ENCODE measurements around the gene TMEM256.

DNA sequence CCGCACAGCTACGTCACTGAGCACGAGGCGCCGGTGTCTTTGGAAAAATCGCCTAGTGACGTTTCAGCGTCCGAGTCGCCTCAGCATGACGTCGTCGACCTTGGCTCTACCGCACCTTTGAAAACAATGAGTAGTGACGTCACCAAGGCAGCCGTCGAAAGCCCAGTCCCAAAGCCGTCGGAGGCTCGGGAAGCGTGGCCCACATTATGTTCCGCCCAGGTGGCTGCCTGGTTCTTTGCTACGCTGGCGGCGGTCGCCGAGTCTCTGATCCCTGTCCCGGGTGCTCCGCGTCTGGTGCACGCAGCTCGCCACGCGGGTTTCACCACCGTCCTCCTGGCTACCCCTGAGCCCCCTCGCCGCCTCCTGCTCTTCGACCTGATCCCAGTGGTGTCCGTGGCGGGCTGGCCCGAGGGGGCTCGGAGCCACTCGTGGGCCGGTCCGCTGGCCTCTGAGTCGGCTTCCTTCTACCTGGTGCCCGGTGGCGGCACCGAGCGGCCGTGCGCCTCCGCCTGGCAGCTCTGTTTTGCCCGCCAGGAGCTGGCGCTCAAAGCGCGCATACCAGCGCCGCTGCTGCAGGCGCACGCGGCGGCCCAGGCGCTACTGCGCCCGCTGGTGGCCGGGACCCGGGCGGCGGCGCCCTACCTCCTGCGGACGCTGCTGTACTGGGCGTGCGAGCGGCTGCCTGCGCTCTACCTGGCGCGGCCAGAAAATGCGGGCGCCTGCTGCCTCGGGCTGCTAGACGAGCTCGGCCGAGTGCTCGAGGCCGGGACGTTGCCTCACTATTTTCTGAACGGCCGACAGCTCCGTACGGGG is 32.9 kb upstream of the TMEM256 start:
- TF ChIP-seq, protein P1, sequence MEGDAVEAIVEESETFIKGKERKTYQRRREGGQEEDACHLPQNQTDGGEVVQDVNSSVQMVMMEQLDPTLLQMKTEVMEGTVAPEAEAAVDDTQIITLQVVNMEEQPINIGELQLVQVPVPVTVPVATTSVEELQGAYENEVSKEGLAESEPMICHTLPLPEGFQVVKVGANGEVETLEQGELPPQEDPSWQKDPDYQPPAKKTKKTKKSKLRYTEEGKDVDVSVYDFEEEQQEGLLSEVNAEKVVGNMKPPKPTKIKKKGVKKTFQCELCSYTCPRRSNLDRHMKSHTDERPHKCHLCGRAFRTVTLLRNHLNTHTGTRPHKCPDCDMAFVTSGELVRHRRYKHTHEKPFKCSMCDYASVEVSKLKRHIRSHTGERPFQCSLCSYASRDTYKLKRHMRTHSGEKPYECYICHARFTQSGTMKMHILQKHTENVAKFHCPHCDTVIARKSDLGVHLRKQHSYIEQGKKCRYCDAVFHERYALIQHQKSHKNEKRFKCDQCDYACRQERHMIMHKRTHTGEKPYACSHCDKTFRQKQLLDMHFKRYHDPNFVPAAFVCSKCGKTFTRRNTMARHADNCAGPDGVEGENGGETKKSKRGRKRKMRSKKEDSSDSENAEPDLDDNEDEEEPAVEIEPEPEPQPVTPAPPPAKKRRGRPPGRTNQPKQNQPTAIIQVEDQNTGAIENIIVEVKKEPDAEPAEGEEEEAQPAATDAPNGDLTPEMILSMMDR (IDR thresholded peaks at IDR 0.05; ENCODE audit: insufficient read depth, low read length, poor library complexity, severe bottlenecking): peak; percentile 47
- TF ChIP-seq EZH2phosphoT487 (conservative IDR thresholded peaks at IDR 0.05; ENCODE audit: low read length): no peak

Data from SU-DHL-6 (cell line).